ENCODE results near the gene LIPH.
"Not testable (repeated sequence)": the region's sequence is repeated elsewhere in the genome, so short reads cannot be mapped to it uniquely, and the experiment has no call there.

DNA sequence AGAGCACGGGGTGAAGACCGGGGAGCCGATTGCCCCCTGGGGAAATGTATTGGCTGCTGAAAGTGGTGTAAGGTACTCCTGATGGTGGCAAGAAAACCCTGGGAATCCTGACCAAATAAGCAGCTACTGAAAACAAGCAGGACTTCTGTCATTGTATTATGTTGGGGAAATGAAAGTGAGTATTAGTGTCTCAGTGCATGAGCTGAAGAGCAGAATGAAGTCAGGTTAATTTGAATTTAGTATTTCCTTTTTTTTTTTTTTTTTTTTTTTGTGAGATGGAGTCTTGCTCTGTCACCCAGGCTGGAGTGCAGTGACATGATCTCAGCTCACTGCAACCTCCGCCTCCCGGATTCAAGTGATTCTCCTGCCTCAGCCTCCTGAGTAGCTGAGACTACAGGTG lies 86.3 kb downstream of the LIPH start:
- TF ChIP-seq, protein P1, sequence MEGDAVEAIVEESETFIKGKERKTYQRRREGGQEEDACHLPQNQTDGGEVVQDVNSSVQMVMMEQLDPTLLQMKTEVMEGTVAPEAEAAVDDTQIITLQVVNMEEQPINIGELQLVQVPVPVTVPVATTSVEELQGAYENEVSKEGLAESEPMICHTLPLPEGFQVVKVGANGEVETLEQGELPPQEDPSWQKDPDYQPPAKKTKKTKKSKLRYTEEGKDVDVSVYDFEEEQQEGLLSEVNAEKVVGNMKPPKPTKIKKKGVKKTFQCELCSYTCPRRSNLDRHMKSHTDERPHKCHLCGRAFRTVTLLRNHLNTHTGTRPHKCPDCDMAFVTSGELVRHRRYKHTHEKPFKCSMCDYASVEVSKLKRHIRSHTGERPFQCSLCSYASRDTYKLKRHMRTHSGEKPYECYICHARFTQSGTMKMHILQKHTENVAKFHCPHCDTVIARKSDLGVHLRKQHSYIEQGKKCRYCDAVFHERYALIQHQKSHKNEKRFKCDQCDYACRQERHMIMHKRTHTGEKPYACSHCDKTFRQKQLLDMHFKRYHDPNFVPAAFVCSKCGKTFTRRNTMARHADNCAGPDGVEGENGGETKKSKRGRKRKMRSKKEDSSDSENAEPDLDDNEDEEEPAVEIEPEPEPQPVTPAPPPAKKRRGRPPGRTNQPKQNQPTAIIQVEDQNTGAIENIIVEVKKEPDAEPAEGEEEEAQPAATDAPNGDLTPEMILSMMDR (IDR thresholded peaks at IDR 0.05), result not testable (repeated sequence)
- TF ChIP-seq POLR2A (IDR thresholded peaks at IDR 0.05), result not testable (repeated sequence)
